Esophagus muscularis mucosa (tissue), 3 donors: ENCODE results near the gene TMEM41B.
"Not testable (repeated sequence)": the region's sequence is repeated elsewhere in the genome, so short reads cannot be mapped to it uniquely, and the experiment has no call there.

ENCODE experiments used
- CTCF ChIP-seq, 3 experiments: fragments of 200-600 bp in 2 of 3; fragments of 450-650 bp in 1 of 3; sonication (generic) in 2 of 3; IDR thresholded peaks; one replicate each; pipeline ENCODE4 v1.5.1; 2017 to 2019; ENCODE audit warnings: antibody characterized with exemption in 3 of 3, mild to moderate bottlenecking in 2 of 3, moderate library complexity in 1 of 3
- POLR2A ChIP-seq: fragments of 450-650 bp; IDR thresholded peaks from one replicate; pipeline ENCODE4 v1.6.1; 2017; ENCODE audit warnings: antibody characterized with exemption, moderate library complexity, mild to moderate bottlenecking, low read depth

- not testable (repeated sequence) for TF ChIP-seq CTCF (IDR thresholded peaks at IDR 0.05); POLR2A
Measured at GRCh38 chr11:9319377-9320001, 5.1 kb upstream of the TMEM41B start.
